ENCODE data around the gene CAV3.

- no peak for TF ChIP-seq CTCF (optimal IDR thresholded peaks at IDR 0.05 in 1 of 3, IDR thresholded peaks at IDR 0.05 in 1 of 3, conservative IDR thresholded peaks at IDR 0.05 in 1 of 3; ENCODE audit: extremely low read depth in 1 of 3, insufficient read depth in 2 of 3, low read length in 3 of 3)
- TF ChIP-seq EZH2 (IDR thresholded peaks at IDR 0.05; ENCODE audit: low read length), result no peak
These were observed 60.6 kb downstream of the CAV3 start for GRCh38 chr3:8794247-8794646.
